MM.1S (cell line): Measurements from ENCODE around the gene TMEM59L.

Experiments used
- DNase-seq: peaks from one replicate; pipeline ENCODE4 v3.0.0-alpha.2; 2015
- H2AFZ ChIP-seq: fragments of 300-600 bp; sonication (generic); 2 replicates; pipeline ENCODE4 v1.6.0; 2016; ENCODE audit warnings: antibody characterized with exemption, low read length
- H3F3A ChIP-seq: fragments of 300-600 bp; sonication (generic); 2 replicates; pipeline ENCODE4 v1.6.1; 2016; ENCODE audit warnings: mild to moderate bottlenecking, antibody characterized with exemption, low read length, moderate library complexity, mixed read lengths; ENCODE audit not compliant: insufficient read depth
- H3K27ac ChIP-seq: fragments of 300-600 bp; sonication (generic); 2 replicates; pipeline ENCODE4 v1.5.1; 2016; ENCODE audit warnings: mild to moderate bottlenecking, low read length
- H3K27me3 ChIP-seq: fragments of 300-600 bp; sonication (generic); replicated peaks from 2 replicates; pipeline ENCODE4 v1.6.0; 2016; ENCODE audit warnings: low read length; ENCODE audit not compliant: insufficient read depth
- H3K36me3 ChIP-seq: fragments of 300-600 bp; sonication (generic); replicated peaks from 2 replicates; pipeline ENCODE4 v1.6.1; 2016; ENCODE audit warnings: mild to moderate bottlenecking, low read length, mixed read lengths; ENCODE audit not compliant: insufficient read depth
- H3K4me1 ChIP-seq: fragments of 300-600 bp; sonication (generic); 2 replicates; pipeline ENCODE4 v1.6.1; 2016; ENCODE audit warnings: low read length, mixed read lengths
- H3K4me2 ChIP-seq: fragments of 300-600 bp; sonication (generic); 2 replicates; pipeline ENCODE4 v1.6.0; 2016; ENCODE audit warnings: low read depth, low read length
- H3K4me3 ChIP-seq: fragments of 300-600 bp; sonication (generic); 2 replicates; pipeline ENCODE4 v1.5.1; 2016; ENCODE audit warnings: low read length, mixed read lengths
- H3K79me2 ChIP-seq: fragments of 300-600 bp; sonication (generic); 2 replicates; pipeline ENCODE4 v1.6.1; 2016; ENCODE audit warnings: mixed run types, low read length, mixed read lengths
- H3K9ac ChIP-seq: fragments of 300-600 bp; sonication (generic); 2 replicates; pipeline ENCODE4 v1.6.1; 2016; ENCODE audit warnings: low read length, mixed read lengths
- H3K9me2 ChIP-seq: fragments of 300-600 bp; sonication (generic); replicated peaks from 2 replicates; pipeline ENCODE4 v1.6.1; 2016; ENCODE audit warnings: mild to moderate bottlenecking, low read length, mixed read lengths; ENCODE audit not compliant: insufficient read depth
- H3K9me3 ChIP-seq: fragments of 300-600 bp; sonication (generic); replicated peaks from 2 replicates; pipeline ENCODE4 v1.6.1; 2016; ENCODE audit warnings: mild to moderate bottlenecking, low read length, mixed read lengths; ENCODE audit not compliant: insufficient read depth
- H4K20me1 ChIP-seq: fragments of 300-600 bp; sonication (generic); 2 replicates; pipeline ENCODE4 v1.6.1; 2016; ENCODE audit warnings: mild to moderate bottlenecking, low read length, moderate library complexity, mixed read lengths; ENCODE audit not compliant: insufficient read depth
- EZH2 ChIP-seq: fragments of 300-600 bp; sonication (generic); optimal IDR thresholded peaks from 2 replicates; pipeline ENCODE3; 2017; ENCODE audit warnings: low read depth, mild to moderate bottlenecking, antibody characterized with exemption, low read length, mixed read lengths
- EZH2phosphoT487 ChIP-seq: fragments of 300-600 bp; sonication (generic); IDR thresholded peaks from 2 replicates; pipeline ENCODE4 v1.6.1; 2018; ENCODE audit warnings: antibody characterized with exemption, low read length
- TF ChIP-seq, protein P1 (sequence below): fragments of 300-600 bp; sonication (generic); IDR thresholded peaks from 2 replicates; pipeline ENCODE4 v1.5.1; 2016; ENCODE audit warnings: antibody characterized with exemption, low read length, mixed read lengths

TMEM59L gene

DNA sequence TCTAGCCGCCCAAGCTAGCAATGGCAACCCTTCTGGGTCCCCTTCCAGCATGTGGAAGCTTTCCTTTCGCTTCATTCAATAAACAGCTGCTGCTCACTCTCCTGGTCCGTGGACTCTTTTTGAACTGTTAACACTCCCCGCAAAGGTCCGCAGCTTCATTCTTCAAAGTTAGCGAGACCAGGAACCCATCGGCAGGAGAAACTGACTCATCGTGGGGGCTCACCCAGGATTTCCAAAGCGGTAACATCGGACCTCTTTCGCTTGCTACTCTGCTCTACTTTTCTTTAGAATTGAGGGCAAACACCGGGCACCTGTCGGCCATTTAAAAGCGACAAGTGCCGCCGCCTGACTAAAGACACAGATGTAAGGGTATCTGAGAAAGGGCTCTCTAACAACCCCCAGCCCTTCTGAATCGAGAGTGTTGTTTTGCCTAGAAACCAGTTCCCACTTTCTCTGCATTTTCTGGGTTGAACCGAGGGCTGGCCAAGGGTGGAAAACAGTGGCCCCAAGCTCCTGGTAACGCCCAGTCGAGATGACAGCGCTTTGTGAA, 35.2 kb upstream of the TMEM59L start:
- Histone ChIP-seq H3F3A (peaks cover 11% of the 10 kb centered on the region; the same call in 1 of the 2 replicates), H3K9ac (no peak overlapping the region), H3K4me2 (no peak overlapping the region), H3K27ac (no peak overlapping the region), H3K9me2 (no peaks in the 10 kb centered on the region), H3K4me1 (peaks cover 9% of the 10 kb centered on the region), H3K27me3 (peaks cover 17% of the 10 kb centered on the region; the same call in 1 of the 2 replicates), H3K79me2 (peaks cover 20% of the 10 kb centered on the region), H3K36me3 (no peaks in the 10 kb centered on the region; the same call in 1 of the 2 replicates), H4K20me1 (peaks cover 3% of the 10 kb centered on the region; the same call in 1 of the 2 replicates), H2AFZ (no peak overlapping the region), H3K9me3 (no peaks in the 10 kb centered on the region), H3K4me3 (no peak overlapping the region)
- DNase-seq = no peak
- TF ChIP-seq EZH2phosphoT487 = no peak
- TF ChIP-seq EZH2 = no peak

DNA sequence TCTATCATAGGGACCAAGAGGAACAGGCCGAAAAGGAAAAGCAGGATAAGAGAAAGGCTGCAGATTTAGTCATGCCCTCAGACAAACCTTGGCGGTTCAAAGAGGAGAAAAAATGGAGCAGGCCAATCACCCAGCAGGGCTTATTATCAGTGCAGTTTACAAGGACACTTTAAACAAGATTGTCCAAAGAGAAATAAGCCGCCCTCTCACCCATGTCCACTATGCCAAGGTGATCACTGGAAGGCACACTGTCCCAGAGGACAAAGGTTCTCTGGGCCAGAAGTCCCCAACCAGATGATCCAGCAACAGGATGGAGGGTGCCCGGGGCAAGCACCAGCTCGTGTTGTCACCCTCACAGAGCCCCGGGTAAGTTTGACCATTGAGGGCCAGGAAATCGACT, 32.4 kb upstream of the TMEM59L start:
- Histone ChIP-seq H4K20me1 (no peaks in the 10 kb centered on the region; the same call in 1 of the 2 replicates), H3K4me2 (no peak overlapping the region), H3F3A (peaks cover 9% of the 10 kb centered on the region; the same call in 1 of the 2 replicates), H3K9me3 (no peaks in the 10 kb centered on the region), H3K79me2 (no peaks in the 10 kb centered on the region), H3K9me2 (no peaks in the 10 kb centered on the region), H2AFZ (no peak overlapping the region), H3K36me3 (no peaks in the 10 kb centered on the region), H3K9ac (no peak overlapping the region), H3K4me1 (no peaks in the 10 kb centered on the region), H3K27me3 (peaks cover 33% of the 10 kb centered on the region), H3K27ac (no peak overlapping the region), H3K4me3 (no peak overlapping the region)
- no peak for DNase-seq
- TF ChIP-seq EZH2phosphoT487 = no peak
- TF ChIP-seq, protein P1, sequence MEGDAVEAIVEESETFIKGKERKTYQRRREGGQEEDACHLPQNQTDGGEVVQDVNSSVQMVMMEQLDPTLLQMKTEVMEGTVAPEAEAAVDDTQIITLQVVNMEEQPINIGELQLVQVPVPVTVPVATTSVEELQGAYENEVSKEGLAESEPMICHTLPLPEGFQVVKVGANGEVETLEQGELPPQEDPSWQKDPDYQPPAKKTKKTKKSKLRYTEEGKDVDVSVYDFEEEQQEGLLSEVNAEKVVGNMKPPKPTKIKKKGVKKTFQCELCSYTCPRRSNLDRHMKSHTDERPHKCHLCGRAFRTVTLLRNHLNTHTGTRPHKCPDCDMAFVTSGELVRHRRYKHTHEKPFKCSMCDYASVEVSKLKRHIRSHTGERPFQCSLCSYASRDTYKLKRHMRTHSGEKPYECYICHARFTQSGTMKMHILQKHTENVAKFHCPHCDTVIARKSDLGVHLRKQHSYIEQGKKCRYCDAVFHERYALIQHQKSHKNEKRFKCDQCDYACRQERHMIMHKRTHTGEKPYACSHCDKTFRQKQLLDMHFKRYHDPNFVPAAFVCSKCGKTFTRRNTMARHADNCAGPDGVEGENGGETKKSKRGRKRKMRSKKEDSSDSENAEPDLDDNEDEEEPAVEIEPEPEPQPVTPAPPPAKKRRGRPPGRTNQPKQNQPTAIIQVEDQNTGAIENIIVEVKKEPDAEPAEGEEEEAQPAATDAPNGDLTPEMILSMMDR = no peak
- no peak for TF ChIP-seq EZH2

DNA sequence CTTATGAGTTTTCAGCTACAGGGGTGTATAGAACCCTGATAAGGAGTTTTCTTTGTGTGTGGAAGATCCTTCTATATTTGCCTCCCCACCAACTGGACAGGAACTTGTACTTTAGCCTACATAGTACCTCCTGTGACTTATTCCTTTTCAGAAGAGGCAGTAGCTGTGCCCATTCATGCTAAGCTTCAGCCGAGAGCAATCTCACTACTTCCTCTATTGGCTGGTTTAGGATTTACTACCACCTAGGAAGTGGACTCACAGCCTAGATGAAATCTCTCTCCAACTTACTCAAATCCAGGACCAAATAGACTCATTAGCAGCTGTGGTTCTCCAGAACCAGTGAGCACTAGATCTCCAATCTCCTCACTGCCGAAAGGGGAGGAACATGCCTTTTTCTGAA, 26.4 kb upstream of the TMEM59L start:
- Histone ChIP-seq H3K36me3 (0 out of 2 replicates have a peak, but pooled peaks cover 7% of the 10 kb centered on the region), H3K4me3 (no peak overlapping the region), H2AFZ (no peak overlapping the region), H4K20me1 (no peaks in the 10 kb centered on the region), H3K9me2 (no peaks in the 10 kb centered on the region), H3K79me2 (peaks cover 16% of the 10 kb centered on the region), H3K4me1 (peaks cover 10% of the 10 kb centered on the region), H3K9ac (no peak overlapping the region), H3F3A (peaks cover 17% of the 10 kb centered on the region), H3K27me3 (peaks cover 22% of the 10 kb centered on the region), H3K4me2 (no peak overlapping the region), H3K27ac (no peak overlapping the region), H3K9me3 (no peaks in the 10 kb centered on the region)
- DNase-seq = no peak
- no peak for TF ChIP-seq EZH2phosphoT487
- TF ChIP-seq EZH2 = no peak
- TF ChIP-seq, protein P1 = no peak

DNA sequence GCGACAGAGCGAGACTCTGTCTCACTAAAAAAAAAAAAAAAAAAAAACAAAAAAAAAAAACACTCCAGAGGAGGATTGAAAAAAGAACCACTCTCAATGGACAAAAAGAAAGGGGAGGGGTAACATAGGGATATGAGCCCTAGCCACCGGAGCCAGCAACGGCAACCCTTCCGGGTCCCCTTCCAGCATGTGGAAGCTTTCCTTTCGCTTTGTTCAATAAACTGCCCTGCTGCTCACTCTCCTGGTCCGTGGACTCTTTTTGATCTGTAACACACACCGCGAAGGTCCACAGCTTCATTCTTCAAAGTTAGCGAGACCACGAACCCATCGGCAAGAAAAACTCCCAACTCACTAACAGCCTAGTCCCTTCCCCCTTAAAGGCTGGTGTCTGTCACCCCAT, 25.1 kb upstream of the TMEM59L start:
- Histone ChIP-seq H2AFZ (no peak overlapping the region), H3K36me3 (0 out of 2 replicates have a peak, but pooled peaks cover 7% of the 10 kb centered on the region), H3K4me2 (no peak overlapping the region), H3K9me2 (no peaks in the 10 kb centered on the region), H3K9me3 (no peaks in the 10 kb centered on the region), H3K27ac (no peak overlapping the region), H3K27me3 (peaks cover 15% of the 10 kb centered on the region), H3K79me2 (peaks cover 16% of the 10 kb centered on the region), H3F3A (peaks cover 17% of the 10 kb centered on the region), H3K4me1 (peaks cover 10% of the 10 kb centered on the region), H3K4me3 (no peak overlapping the region), H4K20me1 (no peaks in the 10 kb centered on the region), H3K9ac (no peak overlapping the region)
- DNase-seq = no peak
- TF ChIP-seq EZH2 (no peak), EZH2phosphoT487 (no peak)
- TF ChIP-seq, protein P1 = no peak
